ENCODE measurements around the gene PRR15. TPM values are rescaled to one million over a fixed set of nuclear protein-coding genes. Genes with fewer than 3 reads are reported as not detected.

PRR15 gene
- total and polyA plus RNA-seq, 2 of the 13 experiments (the other 11 are each of a cell fraction or from before 2014, with no cell fraction given): 2.3 to 7.8 TPM

- WGBS (ENCODE audit: low lambda C conversion rate): 17% methylated on average over 10 of the region's 10 CpGs
- ChIA-PET CTCF (ENCODE audit: low intra/inter-chr PET ratio, low total read pairs) (no interaction called here), POLR2A (no interaction called here)
- ATAC-seq (no peak), FAIRE-seq (no peak), DNase-seq (ENCODE audit: low spot score) (no peak)
- Histone ChIP-seq H2AFZ (ENCODE audit: low read length) (no peak overlapping the region), H3K27me3 (ENCODE audit: control insufficient read depth in 1 of 2, insufficient read depth in 2 of 2, low read length in 2 of 2) (no peaks in the 10 kb centered on the region; a peak in 1 of 5 replicates), H3K9me3 (ENCODE audit: low read length) (no peaks in the 10 kb centered on the region), H3K4me2 (ENCODE audit: low read depth, low read length) (peak overlapping the region; percentile 94), H3K9ac (ENCODE audit: insufficient read depth, low read depth, low read length) (peak overlapping the region; percentile 73), H3K79me2 (ENCODE audit: insufficient read depth, low read length) (peaks cover 15% of the 10 kb centered on the region), H4K20me1 (ENCODE audit: insufficient read depth, low read length) (no peaks in the 10 kb centered on the region), H3K4me3 (replicated peaks in 1 of 3; ENCODE audit: insufficient read depth in 1 of 3, low read depth in 2 of 3, low read length in 3 of 3) (peak overlapping the region; percentile 67 to 97 (median 79)), H3K36me3 (replicated peaks in 1 of 2; ENCODE audit: control insufficient read depth in 1 of 2, insufficient read depth in 2 of 2, low read length in 2 of 2) (no peaks in the 10 kb centered on the region), H3K27ac (ENCODE audit: extremely low read length, insufficient read depth, low read length) (peak overlapping the region; percentile 87), H3K4me1 (ENCODE audit: insufficient read depth, low read length) (peaks cover 57% of the 10 kb centered on the region)
- intact Hi-C loops (cut with micrococcal nuclease; ENCODE audit: unreplicated experiment) (loop anchor here (10.0 kb wide), 1 partner anchor 360 kb away; no protein-coding TSS in a partner anchor), in situ Hi-C loops (cut with HindIII; ENCODE audit: extremely low pct_ligation_motif_present, low pct_unique_long_range_greater_than_20kb) (loop anchor here (10.0 kb wide), 1 partner anchor 640 kb away; no protein-coding TSS in a partner anchor)
- TF ChIP-seq ZNF761 (CRISPR knock-in tag; conservative IDR thresholded peaks at IDR 0.05) (0 out of 2 replicates have a peak, but pooled peaks have one; percentile 12), ZNF276 (CRISPR knock-in tag; IDR thresholded peaks at IDR 0.05; ENCODE audit: low read depth) (peak; percentile 0; the same call in 1 of the 2 replicates), RBM39 (IDR thresholded peaks at IDR 0.05; ENCODE audit: low read depth, low read length, poor library complexity, severe bottlenecking) (no peak)
- BruUV-seq (replicated peaks): no TSS peak
Measured at GRCh38 chr7:29565224-29565630, 1.6 kb downstream of the PRR15 start.

GRCh38 chr7:29565634-29565981, 2.0 kb downstream of the PRR15 start:
- no peak for TF ChIP-seq ZNF879 (CRISPR knock-in tag; IDR thresholded peaks at IDR 0.05)
- no peak for TF ChIP-seq ZNF570 (CRISPR knock-in tag; IDR thresholded peaks at IDR 0.05; ENCODE audit: borderline replicate concordance)
- no peak for TF ChIP-seq ZGPAT (CRISPR knock-in tag; IDR thresholded peaks at IDR 0.05)
- TF ChIP-seq ZSCAN20 (CRISPR knock-in tag; IDR thresholded peaks at IDR 0.05; ENCODE audit: borderline replicate concordance): no peak
- no peak for TF ChIP-seq ETS1 (CRISPR knock-in tag; IDR thresholded peaks at IDR 0.05)
- TF ChIP-seq ZNF451 (CRISPR knock-in tag; IDR thresholded peaks at IDR 0.05): no peak
- TF ChIP-seq ZNF670 (CRISPR knock-in tag; IDR thresholded peaks at IDR 0.05; ENCODE audit: borderline replicate concordance): no peak
- no peak for TF ChIP-seq CSRNP1 (CRISPR knock-in tag; IDR thresholded peaks at IDR 0.05)
- 89% methylated on average over 13 of the region's 13 CpGs for WGBS (ENCODE audit: low lambda C conversion rate)
- H2AFZ ChIP-seq (ENCODE audit: low read length): no peak overlapping the region
- in situ Hi-C loops (cut with HindIII; ENCODE audit: extremely low pct_ligation_motif_present, low pct_unique_long_range_greater_than_20kb) (loop anchor here (10.0 kb wide), 1 partner anchor 641 kb away; no protein-coding TSS in a partner anchor), intact Hi-C loops (cut with micrococcal nuclease; ENCODE audit: unreplicated experiment) (loop anchor here (10.0 kb wide), 1 partner anchor 361 kb away; no protein-coding TSS in a partner anchor)
- ChIA-PET CTCF (ENCODE audit: low intra/inter-chr PET ratio, low total read pairs) (no interaction called here), POLR2A (no interaction called here)
- FAIRE-seq (no peak), ATAC-seq (no peak), DNase-seq (ENCODE audit: low spot score) (no peak)
- H3K4me2 ChIP-seq (ENCODE audit: low read depth, low read length): peak overlapping the region; percentile 94
- H3K36me3 ChIP-seq (replicated peaks in 1 of 2; ENCODE audit: control insufficient read depth in 1 of 2, insufficient read depth in 2 of 2, low read length in 2 of 2): no peaks in the 10 kb centered on the region
- H3K4me1 ChIP-seq (ENCODE audit: insufficient read depth, low read length): peaks cover 57% of the 10 kb centered on the region
- H3K9ac ChIP-seq (ENCODE audit: insufficient read depth, low read depth, low read length): no peak overlapping the region
- H3K4me3 ChIP-seq (replicated peaks in 1 of 3; ENCODE audit: insufficient read depth in 1 of 3, low read depth in 2 of 3, low read length in 3 of 3): peak overlapping the region in 2 of 3 experiments; percentile 79 to 97; a peak in 4 of 6 replicates
- H3K9me3 ChIP-seq (ENCODE audit: low read length): no peaks in the 10 kb centered on the region
- peak overlapping the region; percentile 87 for H3K27ac ChIP-seq (ENCODE audit: extremely low read length, insufficient read depth, low read length)
- H3K27me3 ChIP-seq (ENCODE audit: control insufficient read depth in 1 of 2, insufficient read depth in 2 of 2, low read length in 2 of 2): no peaks in the 10 kb centered on the region; a peak in 1 of 5 replicates
- no peaks in the 10 kb centered on the region for H4K20me1 ChIP-seq (ENCODE audit: insufficient read depth, low read length)
- H3K79me2 ChIP-seq (ENCODE audit: insufficient read depth, low read length): peaks cover 15% of the 10 kb centered on the region
- BruUV-seq (replicated peaks): no TSS peak
